Superior temporal gyrus (tissue), 1 donor: ENCODE results near the gene RPS6KB2.

ENCODE experiments used
- DNase-seq: peaks from one replicate; pipeline ENCODE4 v3.0.0-alpha.2; 2016; ENCODE audit errors: extremely low spot score

The RPS6KB2 gene

DNA sequence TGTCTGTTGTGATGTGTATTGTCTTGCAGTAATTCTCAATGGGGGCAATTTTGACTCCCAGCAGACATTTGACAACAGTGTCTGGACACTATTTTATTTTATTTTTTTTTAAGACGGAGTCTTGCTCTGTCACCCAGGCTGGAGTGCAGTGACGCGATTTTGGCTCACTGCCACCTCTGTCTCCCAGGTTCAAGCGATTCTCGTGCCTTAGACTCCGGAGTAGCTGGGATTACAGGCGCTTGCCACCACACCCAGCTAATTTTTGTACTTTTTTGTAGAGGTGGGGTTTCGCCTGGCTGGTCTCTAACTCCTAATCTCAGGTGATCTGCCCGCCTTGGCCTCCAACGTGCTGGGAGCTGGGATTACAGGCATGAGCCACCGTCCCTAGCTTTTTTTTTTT, 1.4 kb downstream of the RPS6KB2 start:
- no peak for DNase-seq

GRCh38 chr11:67431346-67432249, 3.3 kb downstream of the RPS6KB2 start:
- no peak for DNase-seq

DNA sequence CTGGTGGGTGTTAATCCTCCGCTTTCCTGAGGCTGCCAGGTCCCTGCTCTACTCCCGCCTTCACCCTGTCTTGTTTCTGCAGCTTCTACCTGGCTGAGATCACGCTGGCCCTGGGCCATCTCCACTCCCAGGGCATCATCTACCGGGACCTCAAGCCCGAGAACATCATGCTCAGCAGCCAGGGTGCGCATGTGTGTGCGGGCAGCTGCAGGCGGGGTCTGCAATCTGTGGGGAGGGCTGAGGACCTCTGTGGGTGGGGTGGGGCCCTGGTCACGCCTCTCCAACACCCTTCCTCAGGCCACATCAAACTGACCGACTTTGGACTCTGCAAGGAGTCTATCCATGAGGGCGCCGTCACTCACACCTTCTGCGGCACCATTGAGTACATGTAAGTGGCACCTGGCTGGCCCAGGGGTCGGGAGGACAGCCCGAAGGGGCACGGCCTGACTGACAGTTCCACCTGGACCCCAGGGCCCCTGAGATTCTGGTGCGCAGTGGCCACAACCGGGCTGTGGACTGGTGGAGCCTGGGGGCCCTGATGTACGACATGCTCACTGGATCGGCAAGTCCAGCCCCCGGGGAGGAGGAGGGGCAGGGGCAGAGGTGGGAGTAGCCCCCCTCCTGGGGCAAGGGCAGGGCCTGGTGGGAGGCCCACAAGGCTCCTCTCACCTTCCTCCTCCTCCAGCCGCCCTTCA, 4.5 kb downstream of the RPS6KB2 start:
- DNase-seq = no peak

- DNase-seq = no peak
Observed at GRCh38 chr11:67433536-67434394, 5.5 kb downstream of the RPS6KB2 start.

DNA sequence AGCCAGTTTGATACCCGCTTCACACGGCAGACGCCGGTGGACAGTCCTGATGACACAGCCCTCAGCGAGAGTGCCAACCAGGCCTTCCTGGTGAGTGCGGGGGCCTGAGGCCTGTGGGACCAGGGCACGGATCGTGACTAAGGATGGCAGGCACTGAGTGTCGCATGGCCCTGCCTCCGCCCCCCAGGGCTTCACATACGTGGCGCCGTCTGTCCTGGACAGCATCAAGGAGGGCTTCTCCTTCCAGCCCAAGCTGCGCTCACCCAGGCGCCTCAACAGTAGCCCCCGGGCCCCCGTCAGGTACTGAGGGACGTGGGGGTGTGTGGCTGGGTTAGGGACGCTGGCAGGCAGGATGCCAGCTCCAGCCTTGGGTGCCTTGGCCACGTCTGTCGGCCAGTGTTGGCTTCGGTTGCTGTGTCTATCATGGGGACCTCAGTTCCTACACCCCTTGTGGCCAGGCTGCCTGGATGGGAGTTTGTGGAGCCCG, 6.1 kb downstream of the RPS6KB2 start:
- DNase-seq = no peak

DNA sequence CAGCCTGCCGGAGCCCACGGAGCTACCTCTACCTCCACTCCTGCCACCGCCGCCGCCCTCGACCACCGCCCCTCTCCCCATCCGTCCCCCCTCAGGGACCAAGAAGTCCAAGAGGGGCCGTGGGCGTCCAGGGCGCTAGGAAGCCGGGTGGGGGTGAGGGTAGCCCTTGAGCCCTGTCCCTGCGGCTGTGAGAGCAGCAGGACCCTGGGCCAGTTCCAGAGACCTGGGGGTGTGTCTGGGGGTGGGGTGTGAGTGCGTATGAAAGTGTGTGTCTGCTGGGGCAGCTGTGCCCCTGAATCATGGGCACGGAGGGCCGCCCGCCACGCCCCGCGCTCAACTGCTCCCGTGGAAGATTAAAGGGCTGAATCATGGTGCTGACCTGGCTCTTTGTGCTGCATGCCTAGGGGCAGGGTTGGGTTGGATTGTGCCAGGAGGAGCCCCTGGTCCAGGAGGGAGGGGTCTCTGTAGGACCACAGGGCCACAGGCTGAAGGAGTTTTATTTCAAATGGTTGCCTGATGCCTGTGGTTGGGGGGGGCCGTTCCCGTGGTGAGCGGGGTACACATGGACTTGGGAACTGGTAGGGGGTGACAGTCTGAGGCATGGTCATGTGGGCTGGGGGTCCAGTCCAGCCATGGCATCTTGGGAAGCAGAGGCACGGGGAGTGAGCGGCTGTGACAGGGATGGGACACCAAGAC, 6.9 kb downstream of the RPS6KB2 start:
- DNase-seq = no peak

DNA sequence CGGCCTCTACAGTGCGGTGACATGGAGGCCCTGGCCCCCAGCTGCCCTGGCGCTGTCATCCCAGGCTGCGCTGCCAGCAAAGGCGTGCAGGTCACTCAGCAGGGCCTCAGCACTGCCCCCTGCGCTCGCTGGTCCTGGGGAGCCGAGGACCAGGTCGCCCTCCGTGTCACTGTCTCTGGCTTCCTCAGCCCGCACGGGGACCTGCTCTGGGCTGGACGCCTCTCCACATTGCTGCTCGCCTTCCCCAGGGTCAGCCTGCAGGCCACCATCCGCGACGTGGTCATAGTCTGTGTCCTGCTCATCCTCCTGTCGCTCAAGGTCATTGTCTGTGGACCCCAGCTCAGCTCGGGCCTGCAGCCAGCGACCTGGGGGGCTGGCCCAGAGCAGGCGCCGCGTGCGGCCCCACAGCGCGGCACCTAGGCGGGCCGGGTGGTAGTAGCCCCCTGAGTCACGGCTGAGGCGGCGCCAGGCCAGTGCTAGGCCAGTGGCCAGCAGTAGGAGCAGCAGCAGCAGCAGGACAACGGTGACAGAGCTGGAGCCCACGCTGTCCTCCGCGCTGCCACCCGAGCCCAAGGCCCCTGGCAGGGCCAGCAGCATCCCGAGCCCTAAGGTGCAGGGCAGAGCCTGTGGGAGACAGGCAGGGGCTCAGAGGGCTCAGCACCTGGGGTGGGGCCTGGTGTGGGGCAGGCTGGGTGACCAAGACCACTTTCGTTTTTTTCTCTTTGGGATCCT, 7.6 kb downstream of the RPS6KB2 start:
- DNase-seq = no peak

DNA sequence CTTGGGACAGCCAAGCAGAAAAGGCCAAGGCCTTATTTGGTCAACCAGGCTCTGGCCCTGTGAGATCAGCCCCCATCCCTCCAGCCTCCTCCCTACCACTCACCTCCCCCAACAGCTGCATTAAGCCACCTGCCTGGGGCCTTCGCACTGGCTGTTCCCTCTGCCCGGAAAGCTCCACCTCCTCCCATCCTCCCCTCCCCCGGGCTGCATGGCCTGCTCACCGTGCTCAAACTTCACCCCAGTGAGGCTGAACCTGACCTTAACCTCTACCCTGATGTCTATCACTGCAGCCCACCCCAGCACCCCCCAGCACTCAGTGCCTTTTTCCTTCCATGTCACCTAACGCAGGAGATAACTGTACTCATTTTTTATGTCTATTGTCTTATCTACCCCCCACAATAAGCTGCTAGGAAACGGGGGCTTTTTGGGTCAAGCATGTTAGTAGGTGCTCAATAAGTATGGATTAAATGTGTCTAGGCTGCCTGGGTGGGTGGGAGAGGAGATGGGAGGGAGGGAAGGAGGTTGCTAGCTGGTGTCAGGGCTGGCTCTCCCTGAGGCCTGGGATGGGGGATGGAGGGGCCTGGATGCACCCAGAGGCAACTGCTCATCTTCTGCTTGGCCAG, 8.3 kb downstream of the RPS6KB2 start:
- DNase-seq = no peak

DNA sequence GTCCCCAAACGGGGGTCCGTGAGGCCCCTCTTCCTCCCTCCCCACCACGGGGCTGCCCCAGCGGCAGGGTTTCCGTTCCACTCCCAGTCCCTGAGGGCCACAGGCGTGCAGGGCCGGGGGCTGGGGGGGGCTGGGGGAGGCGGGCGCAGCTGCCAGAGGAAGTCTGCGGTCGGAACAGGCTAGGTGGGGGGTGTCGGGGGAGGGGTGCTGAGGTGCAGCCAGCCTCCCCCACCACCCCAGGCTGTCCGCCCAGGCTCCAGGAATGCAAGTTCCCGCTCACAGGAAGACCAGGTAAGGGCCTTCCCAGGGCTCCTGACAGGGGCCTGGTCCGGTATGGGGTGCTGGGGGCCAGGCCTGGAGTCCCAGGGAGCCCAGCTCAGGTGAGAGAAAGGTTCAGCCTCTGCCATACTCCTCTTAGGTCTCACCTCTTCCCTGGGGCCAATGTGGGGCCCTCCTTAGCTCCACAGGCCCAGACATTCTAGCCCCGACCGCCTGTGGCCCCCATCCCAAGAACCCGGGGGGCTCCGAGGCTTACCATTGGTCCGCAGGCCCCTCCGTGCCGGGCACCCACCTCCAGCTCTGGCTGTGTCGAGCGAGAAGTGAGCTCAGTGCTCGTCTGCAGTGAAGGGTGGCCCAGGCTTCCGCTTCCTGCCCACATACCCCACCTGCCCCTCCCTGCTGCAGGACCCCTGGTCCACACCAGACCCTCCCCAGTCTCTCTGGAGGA, 9.0 kb downstream of the RPS6KB2 start, which contains the start of gene PTPRCAP:
Gene PTPRCAP, minus strand, starts transcription at position 601 of the 727 bp plus-strand sequence. Its CDS starts 63 bp downstream, at position 538.
- DNase-seq = no peak

- DNase-seq = no peak
Observed at GRCh38 chr11:67437809-67438157, 9.5 kb downstream of the RPS6KB2 start.

- DNase-seq = no peak
Observed at GRCh38 chr11:67438158-67438902, 10.0 kb downstream of the RPS6KB2 start.

GRCh38 chr11:67439321-67440228, 11.3 kb downstream of the RPS6KB2 start:
- DNase-seq = no peak

DNA sequence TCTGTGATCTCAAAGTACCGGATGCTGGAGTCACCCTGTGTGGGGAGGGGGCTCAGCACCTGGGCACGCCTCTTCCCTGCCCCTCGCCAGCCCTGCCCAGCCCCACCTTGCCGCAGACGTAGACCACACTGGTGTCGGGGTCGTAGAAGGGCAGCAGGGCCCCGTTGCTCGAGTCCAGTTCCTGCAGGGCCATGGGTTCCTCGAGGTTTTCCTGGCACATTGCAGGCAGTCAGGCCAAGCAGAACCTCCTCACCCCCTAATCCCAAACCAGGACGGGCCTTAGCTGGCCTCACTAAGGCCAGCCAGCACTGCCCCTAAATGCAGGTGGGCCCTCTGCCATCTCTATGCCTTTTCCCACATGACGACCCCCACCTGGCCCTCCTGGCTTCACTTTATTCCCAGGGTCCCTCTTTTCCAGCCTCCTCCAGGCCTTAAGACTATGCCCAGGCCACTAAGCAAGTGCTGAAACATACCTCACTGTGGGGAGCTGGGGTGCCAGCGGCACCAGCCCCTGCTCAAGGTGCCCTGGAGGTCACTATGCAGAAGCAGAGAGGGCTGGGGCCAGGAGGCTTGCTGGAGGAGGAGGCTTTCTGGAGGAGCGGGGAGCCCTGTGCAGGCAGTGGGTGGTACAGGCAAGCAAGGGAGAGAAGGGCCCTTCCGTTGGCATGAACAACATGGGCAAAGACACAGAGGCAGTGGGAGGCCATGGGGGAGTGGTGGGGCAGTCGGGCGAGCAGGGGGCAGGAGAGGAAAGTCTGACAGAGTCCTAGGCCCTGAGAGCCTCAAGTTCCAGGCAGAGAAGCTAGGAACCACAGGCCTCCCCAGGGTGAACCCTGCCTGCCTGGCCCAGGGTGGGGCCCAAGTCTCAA, 12.2 kb downstream of the RPS6KB2 start:
- DNase-seq = no peak

GRCh38 chr11:67441098-67441563, 12.8 kb downstream of the RPS6KB2 start:
- no peak for DNase-seq

DNA sequence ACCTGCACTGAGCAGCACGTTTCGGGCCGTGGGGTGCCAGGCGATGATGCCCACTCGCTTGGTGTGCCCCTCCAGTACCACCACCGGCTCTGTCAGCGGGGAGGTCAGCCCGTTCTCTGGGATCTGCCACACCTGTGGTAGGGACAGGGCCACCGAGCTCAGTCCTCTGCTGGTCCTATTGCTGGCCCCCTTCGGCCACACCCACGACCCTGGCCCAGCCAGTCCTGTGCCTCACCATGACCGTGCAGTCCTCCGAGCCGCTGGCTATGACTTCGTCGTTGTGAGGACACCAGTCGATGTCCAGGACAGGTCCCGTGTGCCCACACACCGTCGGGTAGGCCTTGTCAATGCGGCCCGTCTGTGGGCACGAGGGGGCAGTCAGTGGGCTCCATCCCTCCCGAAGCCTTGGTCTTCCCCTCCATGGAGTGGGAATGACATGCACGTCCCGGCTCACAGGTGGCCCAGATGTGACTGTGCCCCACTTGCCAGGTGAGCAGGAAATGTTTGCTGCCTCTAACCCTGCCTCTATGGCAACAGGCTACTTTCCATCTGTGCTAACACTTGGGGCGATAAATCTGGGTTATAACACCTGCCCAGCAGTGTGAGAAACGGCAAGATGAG, 13.5 kb downstream of the RPS6KB2 start:
- no peak for DNase-seq
